Measurements from ENCODE around the gene AK4.

The AK4 gene

DNA sequence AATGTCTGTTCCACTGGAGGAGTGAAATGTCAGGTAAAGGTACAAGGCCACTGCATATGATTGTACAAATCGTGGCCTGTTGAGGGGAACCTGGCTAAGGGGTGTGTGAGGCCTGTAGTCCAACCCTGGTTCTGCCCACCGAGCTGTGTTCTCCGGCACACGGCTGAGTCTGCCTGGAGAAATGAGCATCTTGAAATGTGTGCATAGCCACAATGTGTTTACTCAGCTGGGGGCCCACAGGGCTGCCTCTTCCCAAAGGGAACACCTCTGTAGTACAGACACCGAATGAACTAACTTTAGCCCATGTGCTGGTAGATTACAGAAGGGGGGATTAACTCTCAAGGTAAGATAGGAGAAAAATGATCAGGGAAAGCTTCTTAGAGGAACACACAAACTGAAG is 30.2 kb downstream of the AK4 start:
- DNase-seq: no peak

DNA sequence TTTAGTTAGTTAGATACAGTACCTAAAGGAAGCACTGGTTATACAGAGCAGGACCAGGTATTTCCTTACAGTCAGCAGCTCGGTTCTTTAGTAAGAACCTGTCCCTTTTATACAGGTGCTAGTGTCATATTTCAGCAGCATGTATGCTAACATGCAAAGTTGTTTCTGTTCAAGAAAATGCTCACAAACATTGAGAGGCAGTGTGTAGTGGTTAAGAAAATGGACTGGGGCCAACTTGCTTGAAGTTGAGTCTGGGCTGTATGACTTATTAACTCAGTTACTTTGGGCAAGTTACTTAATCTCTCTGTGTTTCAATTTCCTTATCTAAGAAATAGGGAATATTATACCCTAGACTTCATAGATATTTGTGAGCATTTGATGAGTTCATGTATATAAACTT is 31.1 kb downstream of the AK4 start:
- DNase-seq: no peak

DNA sequence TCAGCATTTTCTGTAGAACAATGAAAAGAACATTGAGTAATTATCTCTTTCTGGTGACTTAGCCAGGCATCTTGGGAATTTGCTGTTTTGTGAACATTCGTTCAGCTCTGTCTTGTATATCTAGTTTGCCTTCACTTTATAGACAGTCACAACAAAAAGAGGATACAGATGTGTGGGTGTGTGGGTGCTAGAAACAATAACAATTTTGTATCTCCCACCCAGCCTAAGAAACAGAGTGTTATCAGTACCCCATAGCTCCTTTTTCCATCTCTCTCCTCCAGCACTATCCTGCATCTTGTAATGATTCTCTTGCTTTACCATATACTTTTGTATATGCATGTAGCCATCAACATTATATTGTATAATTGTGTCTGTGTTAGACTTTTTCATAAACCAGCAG is 33.0 kb downstream of the AK4 start:
- DNase-seq: no peak

DNA sequence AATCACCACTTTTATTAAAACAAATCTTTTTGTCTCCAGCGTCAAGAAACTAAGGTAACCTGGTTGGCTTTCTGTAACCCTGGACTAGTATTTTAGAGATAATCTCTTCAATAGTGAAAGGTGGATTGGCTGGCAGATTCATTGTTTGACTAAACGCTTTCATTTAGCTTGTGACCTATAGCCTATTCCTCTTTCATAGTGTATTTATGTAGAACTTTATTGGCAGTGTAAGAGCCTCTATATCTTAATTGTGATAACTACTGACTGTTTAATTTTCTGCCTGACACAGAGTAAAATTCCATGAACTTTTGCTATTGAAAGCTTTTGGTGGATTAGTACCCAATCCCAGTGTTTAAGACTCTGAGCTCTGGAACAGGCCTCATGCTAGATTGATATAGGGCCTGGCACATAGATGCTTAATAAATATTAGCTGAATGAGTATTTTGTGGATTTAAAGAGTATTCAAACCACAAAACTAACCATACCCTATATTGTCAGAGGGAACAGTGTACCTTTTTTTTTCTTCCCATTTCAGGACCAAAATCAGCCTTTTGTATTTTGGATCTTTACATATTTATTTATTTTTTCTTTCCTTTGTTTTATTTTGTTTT is 34.8 kb downstream of the AK4 start:
- DNase-seq: no peak

DNA sequence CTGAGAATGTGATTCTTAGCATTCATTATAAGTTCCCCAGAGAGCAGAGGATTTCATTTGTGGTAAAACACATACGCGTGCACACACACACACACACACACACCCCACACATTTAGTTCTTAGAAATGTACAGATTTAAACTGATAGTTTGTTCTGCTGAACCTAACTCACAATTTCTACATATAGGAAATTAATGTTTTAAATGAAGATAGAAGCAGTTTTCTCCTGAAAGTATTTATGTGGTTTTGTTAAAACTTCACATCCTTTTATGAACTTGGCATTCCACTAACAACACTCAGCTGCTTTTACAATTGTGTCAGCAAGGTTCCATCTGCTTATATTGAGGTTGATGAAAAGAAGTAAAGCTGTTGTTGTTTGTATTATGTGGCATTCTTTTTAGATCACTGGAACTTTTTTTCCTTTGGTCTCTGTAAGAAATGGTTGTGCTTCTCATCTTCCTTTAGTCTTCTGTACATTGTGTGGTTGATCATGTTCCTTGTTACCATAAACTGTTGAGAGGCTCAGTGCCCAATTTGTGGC is 41.6 kb downstream of the AK4 start:
- DNase-seq: no peak

DNA sequence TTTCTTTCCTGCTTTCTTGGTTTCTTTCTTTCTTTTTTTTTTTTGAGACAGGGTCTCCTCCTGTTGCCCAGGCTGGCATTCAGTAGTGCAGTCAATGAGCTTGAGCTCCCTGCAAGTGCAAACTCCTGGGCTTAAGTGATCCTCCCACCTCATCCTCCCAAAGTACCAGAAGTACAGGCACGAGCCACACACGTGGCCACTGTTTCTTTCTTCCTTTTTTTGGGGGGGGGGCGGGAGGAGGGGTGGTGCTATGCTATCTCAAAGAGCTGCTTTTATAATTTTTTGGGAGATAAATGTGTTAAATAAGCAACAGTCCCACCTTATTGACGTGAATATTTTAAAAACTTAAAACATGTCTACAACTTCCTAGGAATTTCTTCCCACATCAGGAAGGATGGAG is 42.2 kb downstream of the AK4 start:
- no peak for DNase-seq

DNA sequence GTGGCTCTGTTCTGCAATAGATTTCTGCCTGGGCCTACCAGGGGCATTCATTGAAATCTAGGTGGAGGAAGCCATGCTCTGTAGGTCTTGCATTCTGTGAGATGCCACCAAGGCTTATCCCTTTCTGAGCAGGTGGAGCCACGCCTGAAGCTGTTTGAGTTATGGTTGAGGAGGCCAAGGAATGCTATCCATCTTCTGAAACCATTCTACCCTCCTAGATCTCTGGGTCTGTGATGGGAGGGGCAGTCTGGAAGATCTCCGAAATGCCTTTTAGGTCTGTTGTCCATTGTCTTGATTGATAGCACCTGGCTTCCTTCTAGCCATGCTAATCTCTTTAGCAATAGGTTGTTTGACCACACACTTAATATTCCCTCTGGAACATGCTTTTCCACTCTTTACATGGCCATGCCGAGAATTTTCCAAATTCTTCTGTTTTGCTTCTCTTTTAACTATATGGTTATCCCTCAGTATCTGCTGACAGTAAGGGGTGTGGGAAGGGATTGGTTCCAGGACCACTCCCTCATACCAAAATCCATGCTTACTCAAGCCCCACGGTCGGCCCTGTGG is 45.2 kb downstream of the AK4 start:
- no peak for DNase-seq

DNA sequence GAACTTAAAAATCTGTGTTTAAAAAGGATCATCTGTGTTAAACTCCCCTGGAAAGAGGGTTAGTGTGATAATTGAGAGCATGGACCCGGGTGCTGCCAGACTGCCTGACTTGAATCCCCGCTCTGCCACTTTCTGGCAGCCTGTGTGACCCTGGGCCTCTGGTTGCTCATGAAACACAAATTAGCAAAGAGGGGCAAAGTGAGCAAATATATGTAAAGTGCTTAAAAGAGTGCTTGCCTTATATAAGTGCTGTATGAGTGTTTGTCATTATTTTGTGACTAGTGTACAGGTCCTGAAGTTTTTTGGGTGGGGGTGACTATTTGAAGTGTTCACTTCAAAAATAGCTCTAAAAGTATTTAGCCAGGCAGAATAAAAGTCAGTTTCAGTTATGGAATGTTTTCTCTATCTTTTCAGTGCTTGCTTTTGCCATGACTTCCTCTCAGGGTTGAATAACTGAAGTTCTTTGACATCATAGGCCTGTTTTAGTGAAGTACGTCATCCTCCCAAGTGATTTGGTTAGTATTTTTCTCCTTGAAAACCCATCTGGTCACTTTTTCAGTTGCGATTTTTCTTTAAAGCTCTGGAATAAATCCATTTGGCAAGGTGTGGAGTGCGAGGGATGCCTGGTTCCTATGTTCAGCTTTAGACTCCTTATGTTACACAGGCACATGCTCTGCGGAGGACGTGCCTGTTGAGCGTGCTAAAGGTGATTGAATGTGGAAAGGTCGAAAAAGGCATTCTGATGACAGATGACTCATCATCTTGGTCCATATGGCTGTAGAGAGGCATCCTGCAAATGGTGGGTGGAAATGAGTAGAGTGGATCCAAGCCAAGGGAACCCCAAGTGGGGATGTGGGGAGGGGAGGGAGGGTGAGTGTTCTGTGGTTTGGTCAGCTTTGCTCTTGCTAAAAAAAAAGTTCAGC is 47.8 kb downstream of the AK4 start:
- DNase-seq: no peak

DNA sequence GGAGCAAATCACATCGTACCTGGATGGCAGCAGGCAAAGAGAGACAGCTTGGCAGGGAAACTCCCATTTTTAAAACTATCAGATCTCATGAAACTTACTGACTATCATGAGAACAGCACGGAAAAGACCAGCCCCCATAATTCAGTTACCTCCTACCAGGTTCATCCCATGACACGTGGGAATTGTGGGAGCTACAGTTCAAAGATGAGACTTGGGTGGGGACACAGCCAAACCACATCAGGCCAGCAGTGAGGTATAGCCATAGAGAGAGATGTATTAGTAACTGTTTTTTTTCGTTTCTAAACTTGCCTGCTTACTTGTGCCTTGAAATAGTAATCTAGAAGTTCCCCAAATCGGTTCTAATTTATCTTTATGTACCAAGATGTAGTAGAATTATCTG is 48.9 kb downstream of the AK4 start:
- no peak for DNase-seq

DNA sequence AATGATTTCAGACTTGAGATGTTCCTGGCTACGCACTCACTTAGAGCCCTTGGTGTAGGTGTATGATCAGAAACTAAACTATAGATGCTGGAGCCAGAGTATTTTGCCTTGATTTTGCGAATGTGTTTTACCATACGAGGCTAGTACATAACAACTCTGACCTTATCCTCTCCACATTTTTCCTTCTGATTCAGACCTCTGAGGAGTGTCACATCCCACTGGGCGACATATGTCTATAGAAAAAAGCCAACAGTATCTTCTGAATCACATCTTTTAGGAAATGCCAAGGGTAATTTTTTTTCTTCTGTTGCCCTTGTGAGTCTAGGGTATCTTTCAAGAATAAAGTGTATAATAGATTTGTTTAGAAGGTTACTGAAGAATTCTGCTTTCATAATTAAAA is 49.6 kb downstream of the AK4 start:
- no peak for DNase-seq

DNA sequence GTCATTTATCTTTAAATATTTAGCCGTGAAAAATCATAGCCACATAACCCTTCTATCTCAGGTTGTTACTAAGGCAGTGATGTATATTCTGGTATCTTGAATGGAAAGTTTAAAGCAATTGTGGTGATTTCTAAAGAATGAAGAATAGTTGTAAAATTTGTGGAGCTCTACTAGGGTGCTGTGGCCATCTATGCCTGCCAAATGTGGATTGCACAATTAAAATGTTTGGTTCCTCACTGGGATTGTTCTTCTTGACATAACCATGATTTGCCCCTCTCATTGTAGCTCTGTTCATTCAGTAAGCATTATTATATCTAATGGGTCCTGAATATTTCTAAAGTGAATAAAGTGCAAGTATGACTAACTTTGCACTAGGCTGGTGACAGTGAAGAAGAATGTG is 50.1 kb downstream of the AK4 start:
- DNase-seq: no peak

DNA sequence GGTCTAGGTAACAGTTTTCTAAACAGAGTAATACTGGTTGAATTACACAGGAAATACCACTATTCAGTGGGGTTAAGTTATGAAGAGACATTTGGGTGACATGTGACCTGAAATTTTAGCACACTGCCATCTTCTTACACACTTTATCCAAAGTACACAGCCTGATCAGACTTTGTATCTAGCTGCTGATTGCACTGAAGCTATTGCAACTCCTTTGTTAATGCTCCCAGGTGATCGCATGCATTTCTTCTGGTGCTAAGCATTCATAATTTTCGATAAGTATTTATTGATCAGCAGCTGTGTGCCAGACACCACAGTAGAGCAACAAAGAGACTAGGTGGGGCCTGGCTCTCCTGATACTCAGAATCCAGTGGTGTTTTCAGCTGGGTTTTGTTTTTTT is 52.4 kb downstream of the AK4 start:
- DNase-seq: no peak

DNA sequence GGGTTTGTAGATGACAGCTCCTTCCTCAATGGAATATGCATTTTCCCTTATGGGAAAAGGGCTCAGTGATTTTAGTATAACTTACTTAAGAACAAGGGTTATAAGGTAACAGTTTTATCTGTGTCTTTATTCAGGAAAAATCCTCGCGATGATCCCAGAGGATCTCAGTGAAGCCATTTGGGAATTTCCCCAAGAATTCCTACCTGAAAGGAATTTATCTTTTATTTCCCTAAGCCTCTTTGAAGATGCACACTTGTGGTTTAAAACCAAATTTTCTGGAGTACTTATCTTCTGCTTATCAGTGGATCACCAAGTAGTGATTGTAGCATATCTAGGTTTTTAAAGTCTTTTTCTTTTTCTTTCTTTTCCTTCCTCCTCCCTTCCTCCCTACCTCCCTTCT is 58.8 kb downstream of the AK4 start:
- DNase-seq: no peak

DNA sequence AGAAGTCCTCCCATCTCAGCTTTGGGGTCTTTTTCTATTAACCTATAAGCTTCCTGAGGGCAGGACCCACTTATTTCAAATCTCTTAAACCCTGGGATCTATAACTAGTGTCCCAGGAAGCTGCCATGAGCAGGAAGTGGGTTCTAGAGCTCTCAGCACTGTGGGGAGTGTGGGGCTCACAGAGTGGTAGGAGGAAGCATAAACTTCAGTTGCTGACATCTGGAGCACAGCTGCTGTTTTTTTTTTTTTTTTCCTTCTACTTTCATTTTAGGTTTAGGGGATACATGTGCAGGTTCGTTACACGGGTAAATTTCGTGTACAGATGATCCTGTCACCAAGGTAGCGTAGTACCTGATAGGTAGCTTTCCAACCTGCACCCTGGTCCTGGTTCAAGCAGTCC is 59.3 kb downstream of the AK4 start:
- no peak for DNase-seq

DNA sequence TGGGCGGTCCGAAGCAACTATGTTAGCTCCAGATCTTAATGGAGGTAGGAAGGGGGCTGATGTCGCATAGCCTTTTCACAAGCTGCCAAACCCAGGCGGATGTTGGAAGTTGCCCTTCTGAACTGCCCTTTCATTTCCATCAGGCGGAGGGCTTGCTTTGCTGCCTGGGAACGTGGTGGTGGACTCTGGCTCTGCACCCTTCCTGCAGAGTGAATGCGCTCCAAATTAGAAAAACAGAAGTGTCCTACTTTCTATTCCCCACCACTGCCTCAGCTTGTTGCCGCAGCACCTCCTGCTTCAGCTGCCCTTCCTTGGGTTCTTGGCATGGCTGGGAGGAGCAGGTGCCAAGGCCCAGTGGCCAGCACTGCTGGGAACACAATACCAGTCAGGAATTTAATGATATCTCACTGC is 60.6 kb downstream of the AK4 start:
- no peak for DNase-seq

DNA sequence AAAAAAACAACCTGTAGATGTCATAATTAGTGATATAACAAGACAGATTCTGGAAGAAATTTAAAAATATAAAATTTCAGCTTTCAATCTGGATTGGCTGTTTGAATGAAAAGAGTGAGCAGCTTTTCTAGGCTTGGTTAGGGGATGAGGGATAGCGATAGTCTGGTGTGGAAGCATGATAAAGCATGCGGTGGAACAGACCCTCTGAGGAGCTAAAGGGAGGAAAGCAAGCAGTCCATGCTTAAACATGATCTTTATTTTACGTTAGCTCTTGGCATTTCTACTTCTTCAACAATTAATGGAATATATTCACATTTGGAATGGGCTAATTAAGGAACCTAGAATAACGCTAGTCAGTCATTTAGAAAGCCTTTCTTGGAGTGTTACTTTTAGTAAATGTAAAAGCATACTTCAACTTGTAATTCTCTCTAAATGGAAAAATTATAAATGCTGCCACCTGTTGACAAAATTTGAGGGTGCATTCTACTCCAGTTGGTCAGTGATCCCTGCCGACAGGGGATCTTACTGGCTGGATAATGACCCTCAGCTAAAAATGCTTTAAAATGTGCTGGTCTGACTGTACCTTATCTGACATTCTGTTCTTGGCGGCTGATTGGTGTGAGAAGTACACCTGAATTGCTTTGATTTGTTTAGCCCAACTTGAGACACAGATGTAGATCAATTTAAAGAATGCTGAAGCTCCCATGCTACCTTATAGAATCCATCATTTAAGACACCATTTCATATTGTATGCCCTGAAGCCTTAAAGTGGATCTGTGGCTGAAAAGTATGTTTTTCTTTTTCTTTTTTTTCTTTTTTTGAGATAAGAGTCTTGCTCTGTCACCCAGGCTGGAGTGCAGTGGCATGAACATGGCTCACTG is 61.2 kb downstream of the AK4 start:
- no peak for DNase-seq

DNA sequence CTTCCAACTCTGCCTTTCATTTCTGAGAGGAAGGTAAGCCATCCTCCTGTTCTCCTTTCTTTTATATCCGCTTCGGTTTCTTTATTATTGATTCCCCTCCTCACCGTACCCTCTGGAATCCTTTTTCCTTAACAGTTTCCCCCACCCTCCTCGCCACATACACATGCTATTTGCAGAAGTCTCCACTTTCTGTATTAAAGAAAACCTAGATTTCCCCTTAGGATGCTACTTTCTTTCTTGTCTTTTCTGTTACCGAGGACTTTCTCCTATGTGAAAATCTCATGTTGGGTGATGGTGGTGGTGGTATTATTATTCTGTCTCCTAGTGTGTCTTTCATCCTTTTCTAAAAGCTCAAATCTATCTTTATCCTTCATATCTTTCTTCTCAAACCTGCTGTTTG is 62.3 kb downstream of the AK4 start:
- no peak for DNase-seq

DNA sequence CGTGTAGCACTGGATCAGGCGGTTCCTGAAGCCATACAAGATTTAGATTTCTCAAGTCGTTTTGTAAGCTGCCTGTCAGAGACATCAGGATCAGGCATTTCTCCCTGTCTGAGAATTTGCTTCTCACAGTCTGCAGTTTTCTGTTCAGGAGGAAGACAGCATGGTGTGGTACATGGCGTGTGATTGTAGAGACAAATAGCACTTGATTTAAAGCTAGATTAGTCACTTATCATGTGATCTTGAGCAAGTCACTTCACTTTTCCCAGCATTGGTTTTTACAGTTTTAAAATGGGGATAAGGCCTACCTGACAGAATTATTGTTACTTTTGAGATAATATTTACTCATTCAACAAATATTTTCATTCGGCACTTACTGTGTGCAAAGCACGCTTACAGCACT is 63.3 kb downstream of the AK4 start:
- DNase-seq: no peak

DNA sequence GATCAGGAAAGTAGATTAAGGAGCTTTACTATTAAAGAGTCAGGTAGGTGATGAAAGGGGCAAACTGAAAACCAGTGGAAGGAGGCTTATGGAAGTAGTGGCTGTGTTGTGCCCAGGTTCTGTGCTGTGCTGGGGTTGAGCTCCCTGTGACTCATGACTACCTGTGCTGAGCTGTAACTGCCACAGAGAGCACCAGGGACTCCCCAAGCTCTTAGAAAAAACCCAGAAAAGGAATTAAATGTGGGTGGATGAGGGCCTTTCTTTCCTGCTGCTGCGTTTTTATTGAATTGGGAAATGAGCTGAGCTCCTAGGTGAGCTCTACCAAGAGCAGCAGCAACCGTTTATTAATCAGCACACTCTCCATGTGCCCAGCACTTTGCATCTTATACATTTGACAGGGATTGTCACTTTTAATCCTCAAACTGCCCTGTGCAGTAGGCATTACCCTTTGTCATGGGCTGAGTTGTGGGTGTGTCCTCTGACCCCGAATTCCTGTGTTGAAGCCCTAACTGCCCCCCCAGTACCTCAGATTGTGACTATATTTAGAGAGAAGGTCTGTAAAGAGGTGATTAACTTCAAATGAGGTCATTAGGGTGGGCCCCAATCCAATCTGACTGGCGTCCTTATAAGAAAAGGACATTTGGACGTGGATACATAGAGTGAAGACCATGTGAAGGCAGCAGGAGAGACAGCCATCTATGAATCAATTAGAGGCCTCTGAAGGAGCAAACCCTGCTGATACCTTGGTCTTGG is 65.4 kb downstream of the AK4 start:
- DNase-seq: no peak

DNA sequence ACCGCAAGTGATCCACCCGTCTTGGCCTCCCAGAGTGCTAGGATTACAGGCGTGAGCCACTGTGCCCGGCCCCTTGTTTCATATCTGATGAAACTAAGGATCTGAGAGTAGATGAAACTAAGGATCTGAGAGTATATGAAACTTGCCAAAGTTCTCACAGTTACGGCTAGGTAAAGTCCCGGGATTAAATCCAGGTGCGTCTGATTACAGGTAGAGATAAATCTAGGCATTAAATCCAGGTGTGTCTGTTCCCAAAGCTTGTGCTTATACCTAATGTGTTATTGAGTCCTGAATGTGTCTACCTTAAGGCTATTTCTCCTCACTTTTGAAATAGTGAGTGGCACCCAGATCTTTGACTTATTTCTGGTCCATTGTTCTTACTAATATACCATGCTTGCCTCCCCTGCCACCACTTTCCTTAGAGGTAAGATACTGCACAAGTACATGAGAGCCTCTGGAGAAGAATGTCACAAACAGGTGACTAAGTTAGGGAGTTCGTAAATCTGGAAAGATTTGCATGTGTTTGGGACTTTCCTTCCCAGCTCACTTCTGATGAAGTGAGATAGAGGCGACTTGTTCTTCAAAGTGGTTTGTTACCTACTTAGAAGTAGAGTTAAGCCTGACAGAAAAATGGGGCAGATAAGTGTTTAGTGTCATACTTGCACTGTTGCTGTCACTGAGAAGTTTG is 66.5 kb downstream of the AK4 start:
- DNase-seq: no peak

DNA sequence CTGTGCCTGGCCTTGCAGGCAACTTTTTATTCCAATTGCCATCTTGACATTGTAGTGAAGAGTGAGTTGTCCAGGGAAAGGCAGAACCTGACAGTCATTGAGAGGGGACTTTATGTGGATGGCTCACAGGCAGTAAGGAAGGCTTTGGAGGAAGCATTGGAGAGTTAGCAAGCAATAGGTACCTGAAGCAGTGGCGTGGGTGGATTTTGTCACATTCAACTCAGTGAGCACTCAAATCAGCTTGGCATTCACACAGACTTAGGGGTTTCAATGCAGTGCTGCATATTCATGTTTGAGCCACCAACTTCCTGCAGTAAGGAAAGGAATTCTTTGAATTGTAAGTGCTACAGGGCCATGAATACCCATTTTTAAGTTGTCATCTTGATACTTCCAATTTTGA is 69.0 kb downstream of the AK4 start:
- DNase-seq: no peak
